HG03045 (cell line): ENCODE data around the gene TIMM22.

ENCODE experiments used
- ATAC-seq: cut with Tn5 transposase; IDR thresholded peaks from one replicate; pipeline ENCODE4 v1.9.1; 2021; ENCODE audit warnings: mild to moderate bottlenecking, moderate library complexity; ENCODE audit not compliant: unreplicated experiment

Gene TIMM22

GRCh38 chr17:1018547-1018946 is 21.6 kb downstream of the TIMM22 start:
- no peak for ATAC-seq

- no peak for ATAC-seq
These were observed 22.5 kb downstream of the TIMM22 start for GRCh38 chr17:1019451-1019850.

DNA sequence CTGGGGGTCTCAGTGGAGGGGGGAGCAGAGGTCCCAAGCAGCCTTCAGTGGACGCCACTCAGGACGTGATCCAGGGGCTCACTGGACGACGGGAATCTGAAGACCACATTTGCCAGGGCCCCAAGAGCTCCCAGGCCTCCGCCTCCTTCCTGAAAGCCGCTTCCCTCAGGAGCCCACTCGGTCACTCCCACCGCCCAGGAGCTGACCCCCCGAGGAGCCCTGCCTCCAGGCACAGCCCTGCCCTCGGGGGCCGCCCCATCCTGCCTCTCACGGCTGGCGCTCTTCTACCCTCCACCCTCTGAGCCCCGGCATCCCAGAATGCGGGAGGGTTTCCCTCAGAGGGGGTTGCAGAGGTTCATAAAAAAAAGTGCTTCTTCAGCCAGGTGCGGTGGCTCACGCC is 24.2 kb downstream of the TIMM22 start:
- ATAC-seq = no peak

- ATAC-seq = no peak
These were observed 25.5 kb downstream of the TIMM22 start for GRCh38 chr17:1022278-1023024.

DNA sequence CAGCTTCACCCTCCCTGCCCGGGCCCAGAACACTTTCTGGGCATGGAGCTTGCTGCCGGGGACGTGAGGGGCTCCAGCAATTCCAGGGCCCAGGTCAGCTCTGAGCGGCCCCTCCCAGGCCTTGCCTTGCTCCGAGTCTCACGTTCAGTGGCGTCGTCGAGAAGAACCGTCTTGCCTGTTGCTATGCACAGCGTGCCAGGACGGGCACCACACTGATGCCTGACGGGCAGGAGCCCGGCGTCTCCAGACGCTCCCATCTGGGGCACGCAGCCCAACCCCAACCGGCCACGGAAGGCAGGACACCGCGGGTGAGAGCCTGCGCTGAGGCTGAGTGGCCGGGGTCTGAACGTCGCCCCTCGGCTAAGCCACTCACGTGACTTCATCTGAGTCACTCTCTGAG is 27.1 kb downstream of the TIMM22 start:
- ATAC-seq = no peak

DNA sequence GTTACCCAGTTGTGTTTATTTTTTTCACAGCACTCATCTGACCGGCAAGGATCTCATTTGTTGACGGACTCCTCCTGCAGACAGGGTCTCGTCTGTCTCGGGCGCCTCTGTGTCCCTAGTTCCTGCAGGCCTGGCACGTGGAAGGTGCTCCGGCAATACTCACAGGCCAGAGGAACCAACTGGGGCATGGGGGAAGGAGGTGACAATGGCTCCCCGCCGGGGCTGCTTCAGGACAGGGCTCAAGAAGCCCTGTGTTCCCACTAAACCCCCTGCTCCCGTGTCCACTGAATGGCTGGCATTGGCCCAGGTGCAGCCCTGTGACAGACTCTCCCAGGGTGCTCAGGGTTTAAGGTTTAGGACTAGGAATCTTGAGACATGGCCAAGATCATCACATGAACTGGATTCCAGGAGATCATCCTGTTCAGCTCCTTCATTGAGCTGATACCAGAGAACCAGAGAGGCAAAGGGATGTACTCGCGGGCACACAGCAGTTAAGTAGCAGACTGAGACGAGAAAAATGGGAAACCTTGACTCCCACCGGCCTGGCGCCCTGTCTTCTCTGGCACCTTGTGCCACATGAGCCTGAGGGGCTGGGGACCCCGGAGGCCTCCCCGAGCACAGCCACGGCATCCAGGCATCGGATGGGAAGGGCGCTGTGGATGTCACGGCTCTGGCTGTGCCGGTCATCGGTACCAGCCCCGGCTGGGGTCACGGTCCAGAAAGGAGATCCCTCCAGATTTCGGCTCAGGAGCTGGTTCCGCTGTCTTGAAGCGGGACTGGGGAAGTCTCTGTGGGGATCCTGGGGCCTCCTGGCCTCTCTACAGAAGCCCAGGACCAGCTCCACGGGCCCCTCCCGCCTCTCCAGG is 29.0 kb downstream of the TIMM22 start:
- ATAC-seq = no peak

DNA sequence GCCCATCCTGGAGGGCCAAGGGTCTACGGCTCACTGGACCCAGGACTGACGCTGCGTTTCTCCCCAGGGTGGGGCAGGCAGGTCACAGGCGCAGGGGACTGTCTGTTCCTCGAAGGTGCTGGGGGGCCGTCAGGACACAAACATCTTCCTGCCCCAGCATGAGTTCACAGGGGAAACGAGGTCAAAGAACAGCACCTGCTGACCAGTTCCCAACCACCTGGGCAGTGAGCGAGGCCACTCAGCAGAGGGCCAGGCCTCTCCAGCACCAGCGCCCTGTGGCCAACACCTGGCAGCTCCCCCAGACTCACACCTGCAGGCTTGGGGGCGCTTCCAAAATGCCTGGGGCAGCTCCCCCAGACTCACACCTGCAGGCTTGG is 29.7 kb downstream of the TIMM22 start:
- ATAC-seq = no peak

DNA sequence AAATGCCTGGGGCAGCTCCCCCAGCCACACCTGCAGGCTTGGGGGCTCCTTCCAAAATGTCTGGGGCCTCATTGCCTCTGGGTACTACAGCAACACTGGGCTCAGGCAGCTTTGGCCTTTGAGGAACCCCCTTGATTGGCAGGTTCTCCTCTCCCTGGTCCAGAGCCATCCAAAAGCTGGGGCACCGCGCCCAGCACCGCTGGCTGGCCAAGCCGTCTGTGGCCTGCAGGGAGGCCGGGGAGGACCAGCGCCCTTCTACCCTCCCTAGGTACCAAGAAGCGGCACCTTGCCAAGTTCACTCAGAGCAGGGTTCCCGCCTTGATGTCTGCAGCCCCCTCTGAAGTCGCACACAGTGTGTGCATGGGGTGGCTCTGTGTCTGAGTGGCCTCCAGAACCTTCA is 30.1 kb downstream of the TIMM22 start:
- ATAC-seq = no peak

- ATAC-seq = no peak
These were observed 32.4 kb downstream of the TIMM22 start for GRCh38 chr17:1029196-1029921.

GRCh38 chr17:1029922-1030644 is 33.2 kb downstream of the TIMM22 start:
- ATAC-seq = no peak

DNA sequence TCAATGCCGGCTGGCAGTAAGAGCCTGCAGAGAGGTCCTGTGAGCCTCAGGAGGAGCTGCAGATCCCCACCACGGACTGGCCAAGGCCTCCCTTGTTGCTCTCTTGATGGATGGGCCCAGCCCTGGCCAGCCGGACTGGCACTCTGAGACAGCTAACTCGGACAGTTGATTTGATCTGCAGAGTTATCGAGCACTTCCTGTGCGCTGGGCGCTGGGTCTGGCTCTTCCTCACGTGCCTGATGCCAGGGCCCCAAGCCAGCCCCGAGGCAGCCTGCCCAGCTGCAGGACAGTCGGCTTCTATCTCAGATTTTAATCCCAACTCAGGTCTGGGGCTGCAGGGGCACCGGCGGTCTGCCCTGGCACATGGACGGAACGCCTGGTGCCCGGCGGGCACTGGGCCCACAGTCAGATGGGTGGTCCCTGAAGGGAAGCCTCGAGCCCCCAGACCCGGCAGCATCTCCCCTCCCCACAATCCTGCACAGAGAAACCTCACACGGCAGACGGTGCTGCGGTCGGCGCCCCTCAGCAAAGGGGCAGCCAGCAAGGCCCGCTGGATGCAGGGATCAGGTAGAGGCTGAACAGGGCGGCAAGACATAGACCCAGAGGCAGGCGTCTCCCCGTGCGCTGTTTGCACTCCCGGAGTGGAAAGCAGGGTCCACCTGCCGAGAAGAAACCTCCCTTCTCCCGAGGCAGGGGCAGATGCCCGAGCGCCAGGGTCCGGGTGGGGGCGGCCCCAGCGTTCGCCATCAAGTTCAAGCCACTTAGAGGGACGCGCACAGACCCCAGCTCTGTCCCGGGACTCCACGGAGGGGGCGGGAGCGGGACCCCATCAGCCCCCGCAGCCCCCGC is 34.0 kb downstream of the TIMM22 start:
- ATAC-seq = no peak

GRCh38 chr17:1031711-1032110 is 34.8 kb downstream of the TIMM22 start:
- no peak for ATAC-seq

GRCh38 chr17:1032391-1032790 is 35.5 kb downstream of the TIMM22 start:
- ATAC-seq = no peak

GRCh38 chr17:1033503-1033902 is 36.6 kb downstream of the TIMM22 start:
- ATAC-seq = no peak

DNA sequence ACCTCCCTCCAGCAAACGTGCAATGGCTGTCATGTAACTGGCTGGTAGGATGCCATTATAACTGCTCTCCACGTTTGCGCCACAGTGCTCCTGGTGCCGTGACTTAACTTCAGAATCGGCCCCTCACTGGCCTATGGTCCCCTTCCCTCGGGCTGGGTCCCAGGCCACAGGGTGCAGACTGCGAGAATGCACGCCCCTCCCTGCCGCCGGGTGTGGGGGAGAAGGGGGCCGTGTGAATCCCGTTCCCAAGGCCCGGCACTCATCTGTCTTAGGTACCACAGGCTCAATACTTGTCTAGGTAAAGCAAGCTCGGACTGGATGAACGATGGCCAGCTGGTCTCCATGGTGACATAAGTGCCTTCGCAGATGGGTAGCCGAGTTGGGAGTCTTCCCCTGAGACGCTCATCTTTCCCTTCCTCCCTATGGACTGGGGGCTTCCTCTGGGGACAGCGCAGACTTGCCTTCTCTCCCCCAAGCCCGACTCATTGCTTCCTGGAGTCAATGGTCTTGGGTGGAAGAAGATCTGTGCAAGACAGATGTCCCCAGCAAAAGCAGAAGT is 37.8 kb downstream of the TIMM22 start:
- ATAC-seq = no peak

DNA sequence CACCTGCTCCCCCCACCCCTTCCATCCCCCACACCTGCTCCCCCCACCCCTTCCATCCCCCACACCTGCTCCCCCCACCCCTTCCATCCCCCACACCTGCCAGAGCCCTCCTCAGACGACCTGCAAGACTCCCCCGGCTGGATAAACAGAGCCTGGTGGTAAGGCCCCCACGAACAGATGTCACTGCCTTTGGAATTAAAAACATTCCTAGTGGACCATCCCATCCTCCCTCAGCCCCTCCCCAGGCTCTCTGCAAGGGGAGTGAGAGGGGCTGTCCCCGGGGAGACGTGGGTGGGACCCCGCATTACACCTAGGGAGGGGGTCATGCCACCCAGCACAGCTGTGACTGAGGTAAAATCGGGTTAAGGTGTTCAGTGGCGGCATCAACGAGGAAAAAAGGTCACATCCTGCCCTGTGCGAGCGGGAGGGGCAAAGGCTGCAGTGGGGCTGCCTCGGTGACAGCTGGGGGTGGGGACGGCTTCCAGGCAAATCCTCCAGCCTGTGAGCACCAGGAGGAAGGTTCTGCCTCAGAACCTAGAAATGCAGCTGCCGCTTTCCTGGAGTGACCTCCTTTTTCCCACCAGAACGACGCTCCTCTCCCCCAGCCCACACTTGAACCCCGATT is 38.7 kb downstream of the TIMM22 start:
- ATAC-seq = no peak

- ATAC-seq = no peak
These were observed 39.4 kb downstream of the TIMM22 start for GRCh38 chr17:1036171-1036844.

DNA sequence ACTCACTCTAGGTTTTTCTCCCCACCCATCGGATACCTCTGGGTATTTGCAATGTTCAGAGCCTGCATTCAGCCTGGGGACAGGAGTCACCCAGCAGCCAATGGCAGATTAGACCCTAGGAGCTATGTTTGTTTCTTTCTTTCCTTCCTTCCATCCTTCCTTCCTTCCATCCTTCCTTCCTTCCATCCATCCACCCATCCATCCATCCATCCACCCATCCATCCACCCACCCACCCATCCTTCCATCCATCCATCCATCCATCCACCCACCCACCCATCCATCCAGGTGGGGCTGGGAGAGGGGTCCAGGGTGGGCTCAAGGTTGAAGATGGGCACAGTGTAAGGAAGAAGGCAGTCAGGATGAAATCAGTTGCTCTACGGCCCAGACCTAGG is 39.9 kb downstream of the TIMM22 start:
- no peak for ATAC-seq
